ENCODE results near the gene FGB.

- TF ChIP-seq CTCF (IDR thresholded peaks at IDR 0.05) (no peak), EZH2 (IDR thresholded peaks at IDR 0.05) (no peak)
Observed at GRCh38 chr4:154586296-154587033, 23.7 kb downstream of the FGB start.
